ENCODE results near the gene USP19.

DNA sequence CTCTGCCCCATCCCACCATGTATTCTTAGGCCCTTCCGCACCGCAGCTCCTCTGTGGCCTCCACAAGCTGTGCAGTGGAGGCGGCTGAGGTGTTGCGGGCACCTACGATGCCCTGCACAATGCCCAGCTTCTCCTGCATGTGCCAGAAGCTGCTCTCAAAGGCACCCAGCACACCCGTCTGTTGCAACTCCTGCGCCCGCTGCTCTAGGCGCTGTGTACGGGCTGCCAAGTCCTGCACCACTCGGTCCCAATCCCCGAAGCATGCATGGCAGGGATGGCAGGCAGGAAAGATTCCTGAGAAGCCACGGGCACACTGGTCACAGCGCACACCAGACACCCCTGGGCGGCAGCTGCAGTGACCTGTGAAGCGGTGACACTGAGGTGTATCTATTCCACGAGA is 3.1 kb upstream of the USP19 start:
- TF ChIP-seq CTCF (IDR thresholded peaks at IDR 0.05; ENCODE audit: poor library complexity, severe bottlenecking) (no peak), EZH2 (IDR thresholded peaks at IDR 0.05; ENCODE audit: borderline replicate concordance, insufficient read depth, low read length, poor library complexity, severe bottlenecking) (no peak), POLR2AphosphoS5 (IDR thresholded peaks at IDR 0.05) (no peak), REST (IDR thresholded peaks at IDR 0.05; ENCODE audit: borderline replicate concordance) (no peak), TAF1 (IDR thresholded peaks at IDR 0.05; ENCODE audit: low read depth) (no peak), RAD21 (conservative IDR thresholded peaks at IDR 0.05) (no peak), EP300 (conservative IDR thresholded peaks at IDR 0.05; ENCODE audit: poor library complexity, severe bottlenecking) (no peak), MXI1 (conservative IDR thresholded peaks at IDR 0.05; ENCODE audit: poor library complexity, severe bottlenecking) (no peak), SMC3 (conservative IDR thresholded peaks at IDR 0.05; ENCODE audit: poor library complexity) (no peak)

Measured in neural cell (in vitro differentiated cells).